HG03045 (cell line): ENCODE data around the gene ZNF407.
A peak's percentile ranks its signal among the peaks of the same experiment; 100 is the strongest.
"Not testable (repeated sequence)": the region's sequence is repeated elsewhere in the genome, so short reads cannot be mapped to it uniquely, and the experiment has no call there.

Source experiments
- ATAC-seq: cut with Tn5 transposase; IDR thresholded peaks from one replicate; pipeline ENCODE4 v1.9.1; 2021; ENCODE audit warnings: mild to moderate bottlenecking, moderate library complexity; ENCODE audit not compliant: unreplicated experiment

The ZNF407 gene

GRCh38 chr18:74950479-74950878 lies 352.8 kb downstream of the ZNF407 start:
- no peak for ATAC-seq

- peak; percentile 75 for ATAC-seq
Measured at GRCh38 chr18:74951165-74951760, 353.6 kb downstream of the ZNF407 start.

GRCh38 chr18:74957588-74958224 lies 360.0 kb downstream of the ZNF407 start:
- no peak for ATAC-seq

- ATAC-seq: no peak
Measured at GRCh38 chr18:74959216-74959615, 361.5 kb downstream of the ZNF407 start.

GRCh38 chr18:74961596-74961995 lies 363.9 kb downstream of the ZNF407 start:
- ATAC-seq: no peak

- ATAC-seq: peak; percentile 57
Measured at GRCh38 chr18:74963820-74964446, 366.3 kb downstream of the ZNF407 start.

- ATAC-seq: no peak
Measured at GRCh38 chr18:74965682-74966081, 368.0 kb downstream of the ZNF407 start.

- no peak for ATAC-seq
Measured at GRCh38 chr18:74967438-74967837, 369.8 kb downstream of the ZNF407 start.

GRCh38 chr18:74967979-74968378 lies 370.3 kb downstream of the ZNF407 start:
- no peak for ATAC-seq

GRCh38 chr18:74971358-74971757 lies 373.7 kb downstream of the ZNF407 start:
- ATAC-seq: not testable (repeated sequence)

GRCh38 chr18:74971776-74972175 lies 374.1 kb downstream of the ZNF407 start:
- ATAC-seq: not testable (repeated sequence)

- ATAC-seq: no peak
Measured at GRCh38 chr18:74972354-74972753, 374.7 kb downstream of the ZNF407 start.

GRCh38 chr18:74975001-74975400 lies 377.3 kb downstream of the ZNF407 start:
- no peak for ATAC-seq

GRCh38 chr18:74976331-74976909 lies 378.8 kb downstream of the ZNF407 start:
- no peak for ATAC-seq

- no peak for ATAC-seq
Measured at GRCh38 chr18:74977041-74977440, 379.4 kb downstream of the ZNF407 start.

- ATAC-seq: no peak
Measured at GRCh38 chr18:74980669-74981068, 383.0 kb downstream of the ZNF407 start.

- ATAC-seq: no peak
Measured at GRCh38 chr18:74981476-74981875, 383.8 kb downstream of the ZNF407 start.

- no peak for ATAC-seq
Measured at GRCh38 chr18:74982946-74983635, 385.4 kb downstream of the ZNF407 start.

- ATAC-seq: no peak
Measured at GRCh38 chr18:74989134-74989533, 391.5 kb downstream of the ZNF407 start.

GRCh38 chr18:74990563-74991081 lies 393.0 kb downstream of the ZNF407 start:
- no peak for ATAC-seq
